GM10266 (cell line): ENCODE results near the gene ASIC2.

Experiments used
- DNase-seq: peaks from one replicate; pipeline ENCODE4 v3.0.0; 2012; ENCODE audit errors: extremely low spot score
- TF ChIP-seq, protein P1 (sequence below): IDR thresholded peaks from 2 replicates; pipeline ENCODE4 v1.5.1; 2012; ENCODE audit warnings: mild to moderate bottlenecking, low read depth; ENCODE audit not compliant: control insufficient read depth, insufficient read depth; ENCODE audit errors: missing control alignments

Gene ASIC2

DNA sequence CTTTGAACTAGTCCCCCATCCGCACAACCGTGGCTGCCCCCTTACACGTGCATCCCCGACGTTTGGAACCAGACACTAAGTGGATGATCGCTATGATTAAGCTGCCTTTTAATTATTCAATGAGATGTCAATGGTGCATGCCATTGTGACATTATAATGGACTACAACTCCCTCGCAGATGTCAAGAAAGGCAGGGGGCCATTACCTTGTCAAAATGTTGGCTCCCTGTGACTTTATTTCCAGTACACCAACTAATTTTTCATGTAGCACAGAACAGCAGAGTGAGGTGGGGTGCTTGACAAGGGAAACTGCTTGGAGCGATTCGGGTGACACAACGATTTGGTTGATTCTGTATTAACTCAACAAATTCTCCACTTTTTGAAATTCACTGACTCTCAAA is 26.5 kb downstream of the ASIC2 start:
- TF ChIP-seq, protein P1, sequence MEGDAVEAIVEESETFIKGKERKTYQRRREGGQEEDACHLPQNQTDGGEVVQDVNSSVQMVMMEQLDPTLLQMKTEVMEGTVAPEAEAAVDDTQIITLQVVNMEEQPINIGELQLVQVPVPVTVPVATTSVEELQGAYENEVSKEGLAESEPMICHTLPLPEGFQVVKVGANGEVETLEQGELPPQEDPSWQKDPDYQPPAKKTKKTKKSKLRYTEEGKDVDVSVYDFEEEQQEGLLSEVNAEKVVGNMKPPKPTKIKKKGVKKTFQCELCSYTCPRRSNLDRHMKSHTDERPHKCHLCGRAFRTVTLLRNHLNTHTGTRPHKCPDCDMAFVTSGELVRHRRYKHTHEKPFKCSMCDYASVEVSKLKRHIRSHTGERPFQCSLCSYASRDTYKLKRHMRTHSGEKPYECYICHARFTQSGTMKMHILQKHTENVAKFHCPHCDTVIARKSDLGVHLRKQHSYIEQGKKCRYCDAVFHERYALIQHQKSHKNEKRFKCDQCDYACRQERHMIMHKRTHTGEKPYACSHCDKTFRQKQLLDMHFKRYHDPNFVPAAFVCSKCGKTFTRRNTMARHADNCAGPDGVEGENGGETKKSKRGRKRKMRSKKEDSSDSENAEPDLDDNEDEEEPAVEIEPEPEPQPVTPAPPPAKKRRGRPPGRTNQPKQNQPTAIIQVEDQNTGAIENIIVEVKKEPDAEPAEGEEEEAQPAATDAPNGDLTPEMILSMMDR, result no peak

GRCh38 chr17:33266116-33266515 is 27.0 kb downstream of the ASIC2 start:
- TF ChIP-seq, protein P1, result no peak
- no peak for DNase-seq

More for the DNA sequence above, 26.5 kb downstream of the ASIC2 start:
- no peak for DNase-seq

GRCh38 chr17:33263396-33263795 is 29.7 kb downstream of the ASIC2 start:
- TF ChIP-seq, protein P1, result no peak

GRCh38 chr17:33262266-33263123 is 30.6 kb downstream of the ASIC2 start:
- TF ChIP-seq, protein P1, result no peak

More at GRCh38 chr17:33263396-33263795, 29.7 kb downstream of the ASIC2 start:
- DNase-seq, result no peak

GRCh38 chr17:33261820-33262219 is 31.3 kb downstream of the ASIC2 start:
- no peak for DNase-seq
- TF ChIP-seq, protein P1, result no peak

More at GRCh38 chr17:33262266-33263123, 30.6 kb downstream of the ASIC2 start:
- DNase-seq, result no peak

DNA sequence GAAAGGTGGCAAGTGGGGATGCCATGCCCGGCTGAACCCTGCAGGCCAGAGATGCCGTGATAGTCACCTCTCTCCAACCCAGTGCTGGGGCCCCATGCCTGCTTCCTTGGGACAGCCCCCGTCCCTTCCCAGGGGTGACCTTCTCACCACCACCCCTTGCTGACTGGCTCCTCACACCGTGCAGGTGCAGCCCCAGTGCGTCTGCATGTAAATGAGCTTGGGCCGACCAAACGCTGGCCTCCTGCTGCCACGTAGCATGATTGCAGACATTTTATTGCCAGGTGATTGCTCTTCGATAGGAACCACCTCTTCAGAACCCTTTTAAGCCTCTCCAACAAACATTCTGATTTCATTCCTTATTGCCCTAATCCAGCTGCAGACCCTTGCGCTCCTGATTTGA is 32.5 kb downstream of the ASIC2 start:
- DNase-seq, result no peak
- TF ChIP-seq, protein P1, result no peak

DNA sequence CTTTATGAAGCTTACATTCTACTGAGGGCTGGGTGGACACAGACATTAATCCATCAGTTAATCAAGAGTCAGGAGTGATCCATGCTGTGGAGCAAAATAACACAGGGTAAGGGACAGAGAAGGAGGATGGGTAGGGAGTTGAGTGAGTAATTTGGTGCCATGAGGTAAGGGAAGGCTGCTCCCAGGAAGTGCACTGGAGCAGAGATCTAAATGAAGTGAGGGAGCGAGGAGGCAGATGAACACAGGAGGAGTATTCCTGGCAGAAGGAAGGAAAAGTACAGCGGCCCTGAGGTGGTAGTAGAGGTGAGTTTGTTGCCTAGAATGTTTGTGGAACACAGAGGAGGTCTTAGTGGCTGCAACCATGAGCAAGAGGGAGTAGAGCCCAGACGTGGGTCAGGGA is 34.8 kb downstream of the ASIC2 start:
- TF ChIP-seq, protein P1, result no peak
- DNase-seq, result no peak
